ENCODE measurements around the gene SMIM11. TPM values are rescaled to one million over a fixed set of nuclear protein-coding genes. Genes with fewer than 3 reads are reported as not detected.
A peak's percentile ranks its signal among the peaks of the same experiment; 100 is the strongest.

SMIM11 gene
- total RNA-seq, 2 donors from 2014 or later, result 3.0 to 9.8 TPM

DNA sequence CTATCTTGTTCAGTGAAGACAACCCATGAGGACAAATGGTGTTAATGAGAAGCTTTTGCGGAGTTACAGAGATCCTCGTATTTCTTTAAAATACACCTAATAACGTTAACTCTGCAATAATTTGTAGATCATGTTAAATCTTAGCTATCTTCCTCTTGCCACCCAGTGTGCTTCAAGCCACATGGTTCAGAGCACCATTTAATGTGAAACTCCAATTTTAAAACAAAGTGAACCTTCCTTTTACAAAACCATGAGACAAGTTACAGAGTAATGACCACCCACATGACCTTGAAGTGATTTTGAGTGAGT, 13.2 kb upstream of the SMIM11 start:
- no peaks in the 10 kb centered on the region for H3K9me3 ChIP-seq
- no peaks in the 10 kb centered on the region for H3K4me1 ChIP-seq
- no peak for TF ChIP-seq CTCF (IDR thresholded peaks at IDR 0.05)
- H3K4me3 ChIP-seq, result no peak overlapping the region
- no peak overlapping the region for H3K27ac ChIP-seq
- intact Hi-C loops (cut with DNase I), result no loop called here
- H3K9ac ChIP-seq (ENCODE audit: low read depth in 2 of 2, low read length in 2 of 2), result no peak overlapping the region
- no peaks in the 10 kb centered on the region for H3K27me3 ChIP-seq
- no peaks in the 10 kb centered on the region for H3K36me3 ChIP-seq
- no peak for DNase-seq

DNA sequence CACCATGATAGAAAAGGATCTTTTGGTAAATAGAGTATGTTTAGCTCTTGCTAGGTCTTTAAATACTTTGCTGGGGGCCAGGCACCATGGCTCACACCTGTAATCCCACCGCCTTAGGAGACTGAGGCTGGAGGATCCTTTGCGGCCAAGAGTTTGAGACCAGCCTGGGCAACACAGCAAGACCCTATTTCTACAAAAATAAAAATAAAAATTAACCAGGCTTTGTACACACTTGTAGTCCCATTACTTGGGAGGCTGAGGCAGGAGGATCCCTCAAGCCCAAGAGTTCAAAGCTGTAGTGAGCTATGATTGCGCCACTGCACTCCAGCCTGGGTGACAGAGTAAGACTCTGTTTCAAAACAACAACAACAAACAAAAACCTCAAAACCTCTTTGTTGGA, 12.6 kb upstream of the SMIM11 start:
- intact Hi-C loops (cut with DNase I), result no loop called here
- Histone ChIP-seq H3K9ac (ENCODE audit: low read depth in 2 of 2, low read length in 2 of 2) (no peak overlapping the region), H3K4me3 (no peak overlapping the region), H3K9me3 (no peaks in the 10 kb centered on the region), H3K27ac (no peak overlapping the region), H3K36me3 (no peaks in the 10 kb centered on the region), H3K4me1 (no peaks in the 10 kb centered on the region), H3K27me3 (no peaks in the 10 kb centered on the region)
- no peak for DNase-seq
- TF ChIP-seq CTCF (IDR thresholded peaks at IDR 0.05), result no peak

DNA sequence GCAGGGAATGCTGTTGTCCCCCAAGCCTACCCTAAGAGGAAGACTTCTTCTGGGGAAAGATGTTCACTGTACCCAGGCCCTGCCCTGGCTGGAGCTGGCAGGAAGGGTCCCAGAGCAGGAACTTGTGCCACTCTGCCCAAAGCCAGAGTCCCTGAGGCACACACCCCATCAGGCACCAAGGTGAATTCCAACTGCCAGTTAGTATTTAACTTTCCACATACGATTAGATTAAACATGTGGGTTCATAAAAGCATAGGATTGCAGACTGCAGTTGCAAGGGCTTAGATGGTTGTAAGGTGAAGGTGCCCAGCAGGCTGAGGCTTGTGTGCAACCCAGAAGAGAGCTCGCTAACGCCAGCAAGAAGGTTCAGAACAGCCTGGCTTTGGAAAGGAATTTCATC, 11.6 kb upstream of the SMIM11 start, which contains the start of gene KCNE2:
Gene KCNE2 (plus strand): TSS at position 274 of the 400 bp plus-strand sequence. CDS start 6,473 bp downstream, outside the sequence.
- no peak for DNase-seq
- Histone ChIP-seq H3K4me3 (no peak within 1 kb of the TSS), H3K27me3 (no peaks in the 10 kb centered on the region), H3K9me3 (no peaks in the 10 kb centered on the region), H3K36me3 (no peaks in the 10 kb centered on the region), H3K9ac (ENCODE audit: low read depth in 2 of 2, low read length in 2 of 2) (no peak within 1 kb of the TSS), H3K27ac (no peak within 1 kb of the TSS), H3K4me1 (no peaks in the 10 kb centered on the region)
- TF ChIP-seq CTCF (IDR thresholded peaks at IDR 0.05), result no peak
- intact Hi-C loops (cut with DNase I), result no loop called here

- H3K36me3 ChIP-seq, result no peaks in the 10 kb centered on the region
- H3K9ac ChIP-seq (ENCODE audit: low read depth in 2 of 2, low read length in 2 of 2), result no peak overlapping the region
- H3K4me1 ChIP-seq, result no peaks in the 10 kb centered on the region
- TF ChIP-seq CTCF (IDR thresholded peaks at IDR 0.05), result no peak
- no peak overlapping the region for H3K4me3 ChIP-seq
- no peak for DNase-seq
- intact Hi-C loops (cut with DNase I), result no loop called here
- no peak overlapping the region for H3K27ac ChIP-seq
- H3K9me3 ChIP-seq, result no peaks in the 10 kb centered on the region
- H3K27me3 ChIP-seq, result no peaks in the 10 kb centered on the region
Measured at GRCh38 chr21:34364921-34365320, 10.4 kb upstream of the SMIM11 start.

DNA sequence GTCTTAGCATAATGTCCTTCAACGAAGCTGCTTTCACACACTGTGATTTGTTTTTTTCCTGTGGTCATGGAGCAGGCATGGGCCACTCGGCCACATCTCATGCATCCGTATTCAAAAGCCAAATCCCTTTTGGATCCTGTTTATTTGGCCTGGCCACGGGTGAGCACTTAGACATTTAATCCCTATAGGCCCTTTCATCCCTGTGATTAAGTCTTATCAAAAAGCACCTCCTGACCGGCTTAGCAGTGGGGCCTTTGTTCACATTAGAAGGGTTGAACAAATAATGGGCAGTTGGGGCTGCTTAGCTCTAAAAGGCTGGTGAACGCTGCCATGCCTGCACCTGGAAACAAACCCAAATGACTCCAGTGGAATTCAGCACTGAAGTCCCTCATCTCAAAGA, 9.5 kb upstream of the SMIM11 start:
- no peak for TF ChIP-seq CTCF (IDR thresholded peaks at IDR 0.05)
- Histone ChIP-seq H3K9me3 (no peaks in the 10 kb centered on the region), H3K36me3 (no peaks in the 10 kb centered on the region), H3K27ac (no peak overlapping the region), H3K4me1 (no peaks in the 10 kb centered on the region), H3K9ac (ENCODE audit: low read depth in 2 of 2, low read length in 2 of 2) (no peak overlapping the region), H3K27me3 (no peaks in the 10 kb centered on the region), H3K4me3 (no peak overlapping the region)
- peak; percentile 6 for DNase-seq
- intact Hi-C loops (cut with DNase I), result no loop called here

Measured in colonic mucosa (tissue), 4 donors.